CMK (cell line): Measurements from ENCODE around the gene TIGD4.
A peak's percentile ranks its signal among the peaks of the same experiment; 100 is the strongest.

Experiments
- DNase-seq: peaks from one replicate; pipeline ENCODE4 v3.0.0-alpha.2; 2010; ENCODE audit warnings: low read depth

Gene TIGD4

DNA sequence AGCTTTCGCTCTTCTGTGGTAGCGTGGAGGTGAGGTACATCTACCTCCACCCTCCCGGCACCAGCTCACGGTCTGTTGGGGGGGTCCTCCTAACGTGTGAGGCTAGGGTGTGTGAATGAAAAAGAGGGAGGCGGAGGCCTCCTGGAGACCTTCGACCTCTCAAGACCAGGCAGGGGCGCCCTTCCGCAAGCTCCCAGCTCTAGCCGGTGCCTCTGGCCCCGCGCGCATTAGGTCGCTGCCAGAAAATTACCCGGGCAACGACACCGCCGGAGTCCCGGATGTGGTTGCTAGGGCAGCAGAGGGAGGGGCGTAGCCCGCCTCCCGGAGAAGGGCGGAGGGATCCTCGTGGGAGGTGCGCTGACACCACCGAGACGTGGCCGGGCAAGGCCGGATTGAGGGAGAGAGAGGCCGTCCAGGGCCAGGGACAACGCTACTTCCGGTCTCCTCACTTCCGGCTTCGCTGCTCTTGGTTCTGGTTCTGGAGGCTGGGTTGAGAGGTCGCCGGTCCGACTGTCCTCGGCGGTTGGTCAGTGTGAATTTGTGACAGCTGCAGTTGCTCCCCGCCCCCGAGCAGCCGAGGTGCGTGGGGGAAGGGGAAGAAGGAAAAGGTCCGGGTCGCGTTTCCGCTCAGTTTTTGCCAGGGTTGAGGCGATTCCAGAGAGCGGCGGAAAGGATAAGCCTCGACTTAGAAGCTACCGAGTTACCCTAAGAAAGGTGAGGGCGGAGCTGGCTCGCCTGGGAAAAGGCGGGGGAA, at the start of gene TIGD4, which contains the start of gene ARFIP1:
Gene TIGD4 (minus strand): TSS at position 218 of the 754 bp plus-strand sequence. CDS start 8,726 bp downstream, outside the sequence.
Gene ARFIP1 (plus strand): TSS at position 442 of the 754 bp plus-strand sequence. CDS start 49,680 bp downstream, outside the sequence.
- peak; percentile 87 for DNase-seq

- no peak for DNase-seq
Observed at GRCh38 chr4:152828122-152828521, 48.6 kb upstream of the TIGD4 start.

DNA sequence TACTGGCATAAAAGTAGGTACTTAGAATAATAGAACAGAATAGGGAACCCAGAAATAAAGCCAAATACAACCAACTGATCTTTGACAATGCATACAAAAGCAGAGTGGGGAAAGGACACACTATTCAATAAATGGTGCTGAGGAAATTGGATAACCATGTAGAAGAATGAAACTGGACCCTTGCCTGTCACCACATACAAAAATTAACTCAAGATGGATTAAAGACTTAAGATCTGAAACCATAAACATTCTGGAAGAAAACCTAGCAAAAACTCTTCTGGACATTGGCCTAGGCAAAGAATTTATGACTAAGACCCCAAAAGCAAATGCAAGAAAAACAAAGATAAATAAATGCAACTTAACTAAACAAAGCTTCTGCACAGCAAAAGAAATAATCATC, 45.8 kb upstream of the TIGD4 start:
- DNase-seq = no peak

DNA sequence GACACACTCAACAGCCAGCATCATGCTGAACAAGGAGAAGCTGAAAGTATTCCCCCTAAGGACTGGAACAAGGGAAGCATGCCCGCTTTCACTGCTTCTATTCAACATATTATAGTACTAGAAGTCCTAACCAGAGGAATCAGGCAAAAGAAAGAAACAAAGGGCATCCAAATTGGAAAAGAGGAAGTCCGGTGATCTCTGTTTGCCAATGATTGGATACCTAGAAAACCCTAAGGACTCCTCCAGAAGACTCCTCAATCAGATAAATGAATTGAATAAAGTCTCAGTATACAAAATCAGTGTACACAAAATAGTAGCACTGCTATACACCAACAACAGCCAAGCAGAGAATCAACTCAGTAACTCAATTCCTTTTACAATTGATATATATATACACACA, 45.0 kb upstream of the TIGD4 start:
- DNase-seq = no peak

- DNase-seq = no peak
Observed at GRCh38 chr4:152822323-152822722, 42.8 kb upstream of the TIGD4 start.

GRCh38 chr4:152820073-152820472, 40.5 kb upstream of the TIGD4 start:
- no peak for DNase-seq

GRCh38 chr4:152819026-152819645, 39.6 kb upstream of the TIGD4 start:
- DNase-seq = no peak

DNA sequence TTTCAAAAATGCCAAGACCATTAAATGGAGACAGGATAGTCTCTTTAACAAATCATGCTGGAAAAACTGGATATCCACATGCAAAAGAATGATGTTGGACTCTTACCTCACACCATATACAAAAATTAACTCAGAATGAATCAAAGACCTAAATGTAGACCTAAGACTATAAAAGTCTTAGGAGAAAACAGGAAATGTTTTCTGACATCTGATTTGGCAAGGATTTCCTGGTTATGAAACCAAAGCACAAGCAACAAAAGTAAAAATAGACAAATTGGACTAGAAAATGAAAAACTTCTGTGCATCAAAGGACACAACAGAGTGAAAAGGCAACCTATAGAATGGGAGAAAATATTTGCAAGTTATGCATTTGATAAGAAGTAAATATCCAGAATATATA, 37.8 kb upstream of the TIGD4 start:
- no peak for DNase-seq

- DNase-seq = no peak
Observed at GRCh38 chr4:152815078-152815477, 35.5 kb upstream of the TIGD4 start.

- DNase-seq = no peak
Observed at GRCh38 chr4:152810715-152811287, 31.3 kb upstream of the TIGD4 start.

DNA sequence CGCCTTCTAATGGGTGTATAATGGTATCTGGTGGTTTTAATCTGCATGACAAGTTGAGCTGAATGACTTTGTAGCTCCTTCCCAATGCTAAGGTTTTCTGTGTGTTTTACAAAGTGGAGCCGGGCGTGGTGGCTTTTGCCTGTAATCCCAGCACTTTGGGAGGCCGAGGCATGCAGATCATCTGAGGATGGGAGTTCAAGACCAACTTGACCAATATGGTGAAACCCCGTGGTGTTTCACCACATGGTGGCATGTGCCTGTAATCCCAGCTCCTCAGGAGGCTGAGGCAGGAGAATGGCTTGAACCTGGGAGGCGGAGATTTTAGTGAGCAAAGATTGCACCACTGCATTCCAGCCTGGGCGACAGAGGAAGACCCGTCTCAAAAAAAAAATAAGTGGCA, 29.1 kb upstream of the TIGD4 start:
- DNase-seq = no peak

- DNase-seq = no peak
Observed at GRCh38 chr4:152807294-152807829, 27.8 kb upstream of the TIGD4 start.

GRCh38 chr4:152806501-152807125, 27.1 kb upstream of the TIGD4 start:
- DNase-seq = no peak

- DNase-seq = no peak
Observed at GRCh38 chr4:152805818-152806217, 26.3 kb upstream of the TIGD4 start.

DNA sequence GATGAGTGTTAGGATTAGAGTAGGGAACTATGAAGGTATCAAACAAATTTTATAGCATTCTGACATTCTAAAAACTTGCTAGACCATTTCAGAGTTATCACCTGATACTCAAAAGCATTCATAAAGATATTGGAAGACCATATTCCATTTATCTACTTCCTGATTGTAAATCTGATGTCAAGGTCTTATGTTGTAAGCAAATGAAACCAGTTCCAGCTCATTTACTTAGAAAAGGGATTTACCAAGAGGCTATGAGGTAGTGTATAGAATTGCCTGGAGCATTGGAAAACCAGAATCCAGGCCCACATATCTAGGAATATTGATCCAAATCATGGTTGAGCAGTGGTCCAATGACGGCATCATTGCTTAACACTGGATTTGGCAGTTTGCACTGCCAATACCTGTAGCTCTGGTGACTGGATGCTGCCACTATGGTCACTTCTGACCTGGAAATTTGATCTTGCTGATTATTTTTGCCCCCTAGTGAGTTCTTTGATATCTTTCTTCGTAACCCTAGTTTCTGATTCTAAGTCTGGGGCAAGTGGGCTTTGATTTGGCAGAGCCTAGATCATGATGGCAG, 25.6 kb upstream of the TIGD4 start:
- no peak for DNase-seq

DNA sequence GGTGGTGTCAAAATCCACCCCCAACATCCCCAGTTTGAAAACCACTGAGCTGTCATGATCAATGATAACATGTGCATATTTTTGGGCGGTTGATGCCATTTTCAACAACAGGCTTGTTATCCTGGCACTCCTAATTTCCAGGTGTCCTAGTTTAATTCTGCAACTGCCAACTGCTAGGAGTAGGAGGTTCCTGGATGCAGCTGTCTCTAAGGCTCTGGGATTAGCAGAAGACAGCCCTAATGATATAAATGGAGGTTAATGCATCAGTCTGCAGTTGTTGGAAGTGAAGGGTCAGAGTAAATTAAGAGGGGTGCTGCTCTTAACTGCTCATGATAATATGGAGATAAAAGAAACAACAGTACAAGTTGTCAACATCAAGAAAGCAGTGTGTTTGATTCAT, 24.0 kb upstream of the TIGD4 start:
- DNase-seq = no peak

DNA sequence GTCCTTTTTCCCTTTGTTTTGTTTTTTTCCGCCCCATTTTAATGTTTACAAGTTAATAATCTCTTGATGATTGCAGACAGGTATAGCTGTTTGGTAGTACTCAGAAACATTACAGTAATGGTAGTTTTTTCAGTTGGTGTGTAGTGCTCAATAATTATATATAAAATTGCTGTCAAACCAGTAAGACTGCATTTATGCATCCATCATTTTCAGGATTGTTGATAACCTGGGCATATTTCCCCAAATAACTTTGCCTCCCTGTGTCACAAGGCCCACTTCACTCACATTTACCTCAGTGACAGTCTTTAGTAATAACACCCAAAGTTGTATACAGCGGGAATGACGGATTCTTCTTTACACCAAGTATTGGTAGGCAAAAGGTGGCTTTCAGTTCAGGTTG, 16.4 kb upstream of the TIGD4 start:
- DNase-seq = no peak

GRCh38 chr4:152786627-152787026, 7.1 kb upstream of the TIGD4 start:
- DNase-seq = no peak

GRCh38 chr4:152785639-152786615, 6.4 kb upstream of the TIGD4 start:
- no peak for DNase-seq

GRCh38 chr4:152784490-152785350, 5.2 kb upstream of the TIGD4 start:
- DNase-seq = no peak
